SIG-M5 treated with dmso at 0.1 percent for 504 hours (cell line): ENCODE data around the gene KRTAP15-1.

Experiments
- DNase-seq: peaks from one replicate; lab custom pipeline; 2025; ENCODE audit not compliant: unreplicated experiment; lab: John Stamatoyannopoulos, UW

Gene KRTAP15-1

GRCh38 chr21:30486180-30486579 is 46.1 kb downstream of the KRTAP15-1 start:
- no peak for DNase-seq

GRCh38 chr21:30487336-30487735 is 47.3 kb downstream of the KRTAP15-1 start, which contains the start of gene KRTAP19-2:
KRTAP19-2 (minus strand) TSS chr21:30487436; CDS start chr21:30487348, 88 bp downstream.
- no peak for DNase-seq
